Measurements from ENCODE around the gene DTD1.

GRCh38 chr20:18747090-18747489, 159.2 kb downstream of the DTD1 start:
- TF ChIP-seq GATA2 (IDR thresholded peaks at IDR 0.05; ENCODE audit: low read depth, low read length): no peak
- TF ChIP-seq GATA3 (IDR thresholded peaks at IDR 0.05; ENCODE audit: low read depth, low read length): no peak
